Erythroblast (primary cell): ENCODE measurements around the gene SPAG16.

ENCODE experiments used
- GATA1 ChIP-seq: IDR thresholded peaks from 2 replicates; pipeline ENCODE4 v1.6.1; 2011; ENCODE audit warnings: low read depth, mild to moderate bottlenecking, control low read depth, low read length, moderate library complexity
- POLR2A ChIP-seq: IDR thresholded peaks from 2 replicates; pipeline ENCODE4 v1.6.1; 2011; ENCODE audit warnings: mild to moderate bottlenecking, low read length

GRCh38 chr2:214264171-214264570, 979.9 kb downstream of the SPAG16 start:
- TF ChIP-seq POLR2A (no peak), GATA1 (no peak)
